CD14-positive monocyte (primary cell): ENCODE measurements around the gene MRPS6. TPM values are rescaled to one million over a fixed set of nuclear protein-coding genes. Genes with fewer than 3 reads are reported as not detected.

Experiments
- DNase-seq, 3 donors: peaks; one replicate each; pipeline ENCODE4 v3.0.0-alpha.2; 2011 to 2022
- H2AFZ ChIP-seq: 2 replicates; pipeline ENCODE4 v1.6.0; 2012; ENCODE audit warnings: mild to moderate bottlenecking, low read depth, low read length, inconsistent platforms; ENCODE audit not compliant: insufficient read depth, poor library complexity, severe bottlenecking
- H3K27ac ChIP-seq, 2 donors: 1 replicate in 1 of 2; 2 replicates in 1 of 2; pipeline ENCODE4 v1.5.1; 2012 to 2013; ENCODE audit warnings: low read length in 2 of 2, control low read depth in 1 of 2, inconsistent platforms in 1 of 2, low read depth in 1 of 2, mild to moderate bottlenecking in 1 of 2
- H3K27me3 ChIP-seq, 2 donors: one replicate each; pipeline versions ENCODE4 v1.6.0 to v1.6.1; 2011 to 2013; ENCODE audit warnings: low read length in 2 of 2; ENCODE audit not compliant: control insufficient read depth in 2 of 2, insufficient read depth in 2 of 2
- H3K36me3 ChIP-seq, 2 donors: replicated peaks in 1 of 2; 1 replicate in 1 of 2; 2 replicates in 1 of 2; pipeline versions ENCODE4 v1.5.1 to v1.6.1; 2012 to 2013; ENCODE audit warnings: low read length in 2 of 2, control low read depth in 1 of 2, inconsistent platforms in 1 of 2, mild to moderate bottlenecking in 1 of 2; ENCODE audit not compliant: insufficient read depth in 2 of 2, control insufficient read depth in 1 of 2
- H3K4me1 ChIP-seq, 2 donors: 1 replicate in 1 of 2; 2 replicates in 1 of 2; pipeline versions ENCODE4 v1.5.1 to v1.6.1; 2012 to 2013; ENCODE audit warnings: low read length in 2 of 2, control low read depth in 1 of 2, inconsistent platforms in 1 of 2, mild to moderate bottlenecking in 1 of 2, moderate library complexity in 1 of 2; ENCODE audit not compliant: insufficient read depth in 2 of 2, control insufficient read depth in 1 of 2
- H3K4me2 ChIP-seq: replicated peaks from 2 replicates; pipeline ENCODE3; 2012; ENCODE audit warnings: low read length, moderate library complexity, mild to moderate bottlenecking; ENCODE audit not compliant: poor library complexity, severe bottlenecking; ENCODE audit errors: extremely low read depth
- H3K4me3 ChIP-seq, 3 experiments: fragments of 200-600 bp in 1 of 3; sonication (generic) in 1 of 3; replicated peaks in 1 of 3; 1 replicate in 2 of 3; 2 replicates in 1 of 3; pipeline ENCODE4 v1.5.1; 2011 to 2013; ENCODE audit warnings: low read length in 3 of 3, mild to moderate bottlenecking in 3 of 3, control low read depth in 2 of 3, low read depth in 2 of 3, inconsistent platforms in 1 of 3, moderate library complexity in 1 of 3
- H3K79me2 ChIP-seq: 2 replicates; pipeline ENCODE4 v1.6.0; 2012; ENCODE audit warnings: mild to moderate bottlenecking, control low read depth, inconsistent platforms, low read length, moderate library complexity; ENCODE audit not compliant: insufficient read depth
- H3K9ac ChIP-seq: 2 replicates; pipeline ENCODE4 v1.6.0; 2017; ENCODE audit warnings: low read length, mild to moderate bottlenecking; ENCODE audit not compliant: insufficient read depth, poor library complexity, severe bottlenecking
- H3K9me3 ChIP-seq, 2 donors: replicated peaks in 1 of 2; 1 replicate in 1 of 2; 2 replicates in 1 of 2; pipeline versions ENCODE4 v1.5.1 to v1.6.1; 2012 to 2013; ENCODE audit warnings: low read length in 2 of 2, control low read depth in 1 of 2; ENCODE audit not compliant: control insufficient read depth in 1 of 2, insufficient read depth in 1 of 2
- H4K20me1 ChIP-seq: 2 replicates; pipeline ENCODE4 v1.6.0; 2012; ENCODE audit warnings: mild to moderate bottlenecking, low read length, control low read depth, moderate library complexity; ENCODE audit not compliant: insufficient read depth
- H3K27ac Mint-ChIP-seq, 7 donors: one replicate each; pipeline ENCODE4 v1.8.0; 2020; ENCODE audit warnings: mild to moderate bottlenecking in 7 of 7, mixed read lengths in 7 of 7, moderate library complexity in 6 of 7, inconsistent platforms in 2 of 7
- H3K27me3 Mint-ChIP-seq, 3 donors: one replicate each; pipeline ENCODE4 v1.8.0; 2021 to 2022; ENCODE audit warnings: low read depth in 3 of 3, mild to moderate bottlenecking in 3 of 3, mixed read lengths in 3 of 3, moderate library complexity in 3 of 3, inconsistent platforms in 1 of 3
- H3K36me3 Mint-ChIP-seq, 2 donors: one replicate each; pipeline ENCODE4 v1.8.0; 2020; ENCODE audit warnings: mixed read lengths in 2 of 2, inconsistent platforms in 1 of 2, mild to moderate bottlenecking in 1 of 2
- H3K4me1 Mint-ChIP-seq: one replicate; pipeline ENCODE4 v1.8.0; 2020; ENCODE audit warnings: mild to moderate bottlenecking, mixed read lengths
- H3K4me3 Mint-ChIP-seq, 2 donors: one replicate each; pipeline ENCODE4 v1.8.0; 2020; ENCODE audit warnings: mild to moderate bottlenecking in 2 of 2, mixed read lengths in 2 of 2, moderate library complexity in 1 of 2
- H3K9me3 Mint-ChIP-seq, 7 donors: one replicate each; pipeline ENCODE4 v1.8.0; 2020 to 2022; ENCODE audit warnings: mixed read lengths in 7 of 7, mild to moderate bottlenecking in 6 of 7, moderate library complexity in 6 of 7, inconsistent platforms in 2 of 7
- CTCF ChIP-seq: fragments of 200-600 bp; IDR thresholded peaks from one replicate; pipeline ENCODE4 v1.8.0; 2022; ENCODE audit warnings: antibody characterized with exemption, mild to moderate bottlenecking
- WGBS: methylation state at CpG from one replicate; pipeline ENCODE4 v1.1.5; 2013; ENCODE audit warnings: missing lambda C conversion rate; ENCODE audit not compliant: insufficient coverage; 5-methylcytosine and 5-hydroxymethylcytosine counted together
- intact Hi-C, 2 donors: fragments of 100-400 bp; cut with micrococcal nuclease; formaldehyde crosslinking; loops; one replicate each; pipeline versions ENCODE4 v1.15.0 to v1.15.1; 2023
- polyA minus RNA-seq: library from RNA; depleted of rRNA, polyadenylated mRNA; stranded (reverse); fragments of >200 nt; gene quantifications from 2 replicates; pipeline ENCODE4 v1.2.3, GENCODE V29; 2012
- polyA plus RNA-seq, 3 donors: library from polyadenylated mRNA; depleted of rRNA in 1 of 3; unstranded in 2 of 3; stranded (reverse) in 1 of 3; fragments of 300-500 nt in 2 of 3; fragments of >200 nt in 1 of 3; fragmentation: Illumina TruSeq in 2 of 3; gene quantifications; 1 replicate in 2 of 3; 2 replicates in 1 of 3; pipeline ENCODE4 v1.2.3, GENCODE V29; 2012 to 2021
- total RNA-seq, 12 experiments: library from RNA in 1 of 12; stranded (reverse) in 1 of 12; fragments of 120-200 nt in 1 of 12; gene quantifications; one replicate each; pipeline ENCODE4 v1.2.4 and lab custom pipeline; 2013 to 2026; ENCODE audit warnings: mixed read lengths in 6 of 12, inconsistent platforms in 1 of 12

The MRPS6 gene
- 13.7 TPM for total RNA-seq (2013)
- polyA plus RNA-seq (100 to 1,000 TPM in 2 of 3 donors, 10 to 100 TPM in 1; 29.8 to 124 (median 101) TPM), polyA minus RNA-seq (2.5 and 7.9 TPM in 2 replicates), total RNA-seq (lab: John Stamatoyannopoulos, UW) (7.2 to 16.2 (median 10.3) reads per million in 11 experiments)

GRCh38 chr21:34073032-34073748 is at the start of gene MRPS6, which contains the start of gene SLC5A3:
TSS of gene MRPS6 (plus strand) at chr21:34073578. CDS start at chr21:34073701, 123 bp downstream.
TSS of gene SLC5A3 (plus strand) at chr21:34073578. CDS start at chr21:34095199, 21,621 bp downstream.
- Histone ChIP-seq H3K79me2 (peaks cover 29% of the 10 kb centered on the region), H3K4me2 (peak within 1 kb of the TSS; percentile 91), H3K36me3 (peaks cover 0 to 3% of the 10 kb centered on the region in 2 donors), H4K20me1 (peaks cover 39% of the 10 kb centered on the region), H3K4me3 (peak within 1 kb of the TSS; percentile 70 to 99 (median 82)), H3K27me3 (no peaks in the 10 kb centered on the region), H3K27ac (peak within 1 kb of the TSS; percentile 65 to 71), H3K4me1 (peaks cover 25 to 35% of the 10 kb centered on the region in 2 donors), H2AFZ (peak within 1 kb of the TSS; percentile 88), H3K9me3 (no peaks in the 10 kb centered on the region), H3K9ac (peak within 1 kb of the TSS; percentile 76)
- peak; percentile 76 to 78 (median 76) for DNase-seq
- no peak for TF ChIP-seq CTCF
- peaks cover 37% of the 10 kb centered on the region for H3K4me1 Mint-ChIP-seq
- peak within 1 kb of the TSS; percentile 92 to 96 for H3K4me3 Mint-ChIP-seq
- WGBS: under 1% methylated on average over 94 of the region's 104 CpGs
- peaks cover 2 to 5% (median 3%) of the 10 kb centered on the region in 3 donors for H3K27me3 Mint-ChIP-seq
- H3K27ac Mint-ChIP-seq: peak within 1 kb of the TSS; percentile 67 to 88 (median 83)
- H3K36me3 Mint-ChIP-seq: peaks cover 13 to 15% of the 10 kb centered on the region in 2 donors
- H3K9me3 Mint-ChIP-seq: peaks cover 0 to 1% (median 0%) of the 10 kb centered on the region in 7 donors
- intact Hi-C loops: loop anchor here (2.0 to 5.0 kb wide), 3 partner anchors 50 to 151 kb away; no protein-coding TSS in a partner anchor

- Histone ChIP-seq H3K9me3 (no peaks in the 10 kb centered on the region), H3K27ac (peak overlapping the region in 1 of 2 donors; percentile 56), H3K27me3 (peaks cover 0 to 2% of the 10 kb centered on the region in 2 donors), H3K4me2 (peak overlapping the region; percentile 50), H4K20me1 (no peaks in the 10 kb centered on the region), H3K9ac (no peak overlapping the region), H3K36me3 (no peaks in the 10 kb centered on the region), H3K79me2 (no peaks in the 10 kb centered on the region), H3K4me1 (peaks cover 73% of the 10 kb centered on the region in 2 donors), H2AFZ (no peak overlapping the region), H3K4me3 (peak overlapping the region in 1 of 3 experiments; percentile 36)
- H3K36me3 Mint-ChIP-seq: no peaks in the 10 kb centered on the region
- peaks cover 1 to 7% (median 3%) of the 10 kb centered on the region in 3 donors for H3K27me3 Mint-ChIP-seq
- H3K27ac Mint-ChIP-seq: no peak overlapping the region
- peaks cover 23% of the 10 kb centered on the region for H3K4me1 Mint-ChIP-seq
- intact Hi-C loops: loop anchor here (2.0 to 10.0 kb wide), 6 partner anchors 47 to 178 kb away; partner anchors contain the start of genes MRPS6 (in 1 of the 2) and SLC5A3 (in 1 of the 2)
- no peak overlapping the region for H3K4me3 Mint-ChIP-seq
- DNase-seq: no peak
- H3K9me3 Mint-ChIP-seq: peaks cover 0 to 5% (median 0%) of the 10 kb centered on the region in 7 donors
- no peak for TF ChIP-seq CTCF
- WGBS: 80% methylated on average over 1 of the region's 8 CpGs
Measured at GRCh38 chr21:34023691-34024373, 49.5 kb upstream of the MRPS6 start.
